GM19463 (cell line): ENCODE results near the gene ZSWIM1.
"Not testable (repeated sequence)": the region's sequence is repeated elsewhere in the genome, so short reads cannot be mapped to it uniquely, and the experiment has no call there.

ENCODE experiments used
- ATAC-seq: cut with Tn5 transposase; IDR thresholded peaks from one replicate; pipeline ENCODE4 v1.9.1; 2021; ENCODE audit warnings: mild to moderate bottlenecking, moderate library complexity; ENCODE audit not compliant: unreplicated experiment

ZSWIM1 gene

GRCh38 chr20:45853484-45853883, 27.5 kb upstream of the ZSWIM1 start:
- ATAC-seq: no peak

GRCh38 chr20:45857114-45857881, 23.7 kb upstream of the ZSWIM1 start, which contains the start of the genes ACOT8 and ZSWIM3:
Gene ACOT8, minus strand, starts transcription at chr20:45857392. Its CDS starts 77 bp downstream, at chr20:45857315.
Gene ZSWIM3, plus strand, starts transcription at chr20:45857614. Its CDS starts 212 bp downstream, at chr20:45857826.
- peak; percentile 93 for ATAC-seq

GRCh38 chr20:45857882-45858216, 23.2 kb upstream of the ZSWIM1 start:
- ATAC-seq: peak; percentile 27

GRCh38 chr20:45859916-45860315, 21.1 kb upstream of the ZSWIM1 start:
- no peak for ATAC-seq

- no peak for ATAC-seq
These were observed 20.3 kb upstream of the ZSWIM1 start for GRCh38 chr20:45860560-45861220.

GRCh38 chr20:45861221-45862075, 19.6 kb upstream of the ZSWIM1 start:
- ATAC-seq: no peak

- no peak for ATAC-seq
These were observed 17.2 kb upstream of the ZSWIM1 start for GRCh38 chr20:45863543-45864470.

- no peak for ATAC-seq
These were observed 14.6 kb upstream of the ZSWIM1 start for GRCh38 chr20:45866454-45866853.

GRCh38 chr20:45867136-45867818, 13.8 kb upstream of the ZSWIM1 start:
- no peak for ATAC-seq

- no peak for ATAC-seq
These were observed 13.2 kb upstream of the ZSWIM1 start for GRCh38 chr20:45867819-45868176.

GRCh38 chr20:45872626-45873025, 8.4 kb upstream of the ZSWIM1 start:
- ATAC-seq: no peak

- no peak for ATAC-seq
These were observed 7.5 kb upstream of the ZSWIM1 start for GRCh38 chr20:45873409-45874103.

- not testable (repeated sequence) for ATAC-seq
These were observed 6.9 kb upstream of the ZSWIM1 start for GRCh38 chr20:45874104-45874481.

- ATAC-seq: no peak
These were observed 6.5 kb upstream of the ZSWIM1 start for GRCh38 chr20:45874576-45874975.

GRCh38 chr20:45878076-45878761, 2.8 kb upstream of the ZSWIM1 start:
- no peak for ATAC-seq

- no peak for ATAC-seq
These were observed 1.6 kb downstream of the ZSWIM1 start for GRCh38 chr20:45882469-45883099.

GRCh38 chr20:45883100-45883469, 2.1 kb downstream of the ZSWIM1 start:
- ATAC-seq: no peak

GRCh38 chr20:45886590-45887345, 5.7 kb downstream of the ZSWIM1 start:
- no peak for ATAC-seq
